GM21515 (cell line): ENCODE measurements around the gene CNOT3.
A peak's percentile ranks its signal among the peaks of the same experiment; 100 is the strongest.

Experiments
- ATAC-seq: cut with Tn5 transposase; IDR thresholded peaks from one replicate; pipeline ENCODE4 v1.9.1; 2021; ENCODE audit not compliant: unreplicated experiment

Gene CNOT3

GRCh38 chr19:54115109-54116063 lies 22.2 kb upstream of the CNOT3 start, which contains the start of the genes PRPF31 and TFPT:
PRPF31 (plus strand) TSS chr19:54115754; CDS start chr19:54118279, 2,525 bp downstream.
TFPT (minus strand) TSS chr19:54115657; CDS start chr19:54115269, 388 bp downstream.
- peak; percentile 78 for ATAC-seq

- no peak for ATAC-seq
These were observed 16.3 kb upstream of the CNOT3 start for GRCh38 chr19:54121259-54121658.

- no peak for ATAC-seq
These were observed 13.9 kb upstream of the CNOT3 start for GRCh38 chr19:54123682-54124081.

GRCh38 chr19:54124393-54124792 lies 13.2 kb upstream of the CNOT3 start:
- no peak for ATAC-seq

GRCh38 chr19:54125713-54126112 lies 11.8 kb upstream of the CNOT3 start:
- ATAC-seq = no peak

- no peak for ATAC-seq
These were observed 9.7 kb upstream of the CNOT3 start for GRCh38 chr19:54127688-54128440.

- ATAC-seq = no peak
These were observed 9.2 kb upstream of the CNOT3 start for GRCh38 chr19:54128441-54128725.

- no peak for ATAC-seq
These were observed 8.6 kb upstream of the CNOT3 start for GRCh38 chr19:54128796-54129616.

GRCh38 chr19:54129617-54129996 lies 8.0 kb upstream of the CNOT3 start:
- no peak for ATAC-seq

- ATAC-seq = no peak
These were observed 4.1 kb upstream of the CNOT3 start for GRCh38 chr19:54133312-54133956.

- no peak for ATAC-seq
These were observed 3.5 kb upstream of the CNOT3 start for GRCh38 chr19:54133957-54134590.

- no peak for ATAC-seq
These were observed 1.3 kb upstream of the CNOT3 start for GRCh38 chr19:54136086-54136863.

GRCh38 chr19:54136864-54137698 lies 481 bp upstream of the CNOT3 start:
- peak; percentile 72 for ATAC-seq

GRCh38 chr19:54138489-54139256 lies 1.1 kb downstream of the CNOT3 start:
- ATAC-seq = no peak

- no peak for ATAC-seq
These were observed 3.8 kb downstream of the CNOT3 start for GRCh38 chr19:54141356-54141755.

GRCh38 chr19:54142166-54142780 lies 4.7 kb downstream of the CNOT3 start:
- ATAC-seq = no peak

GRCh38 chr19:54145541-54146158 lies 8.1 kb downstream of the CNOT3 start:
- ATAC-seq = no peak
